GM23338 (cell line): ENCODE measurements around the gene ACBD5. TPM values are rescaled to one million over a fixed set of nuclear protein-coding genes. Genes with fewer than 3 reads are reported as not detected.

Experiments
- ATAC-seq: fragments of 200-7000 bp; cut with Tn5 transposase; 3 replicates; pipeline ENCODE4 v1.9.1; 2020
- DNase-seq: peaks from one replicate; pipeline ENCODE4 v3.0.0-alpha.2; 2015; ENCODE audit warnings: low spot score
- H2AFZ ChIP-seq: fragments of 200-600 bp; sonication (generic); 2 replicates; pipeline ENCODE4 v1.8.0; 2016; ENCODE audit warnings: antibody characterized with exemption, mild to moderate bottlenecking, moderate library complexity
- H3F3A ChIP-seq: fragments of 200-600 bp; sonication (generic); replicated peaks from 2 replicates; pipeline ENCODE4 v1.8.0; 2017; ENCODE audit warnings: antibody characterized with exemption, mixed run types, low read depth
- H3K27ac ChIP-seq: fragments of 200-600 bp; sonication (generic); 2 replicates; pipeline ENCODE4 v1.6.1; 2016; ENCODE audit warnings: low read depth
- H3K27me3 ChIP-seq: fragments of 200-600 bp; sonication (generic); 2 replicates; pipeline ENCODE4 v1.8.0; 2016; ENCODE audit warnings: mild to moderate bottlenecking, mixed run types, moderate library complexity; ENCODE audit not compliant: insufficient read depth
- H3K36me3 ChIP-seq: fragments of 200-600 bp; sonication (generic); 2 replicates; pipeline ENCODE4 v1.8.0; 2016; ENCODE audit warnings: mild to moderate bottlenecking; ENCODE audit not compliant: insufficient read depth
- H3K4me1 ChIP-seq: fragments of 200-600 bp; sonication (generic); 2 replicates; pipeline ENCODE4 v1.8.0; 2016; ENCODE audit warnings: mild to moderate bottlenecking, moderate library complexity; ENCODE audit not compliant: insufficient read depth
- H3K4me2 ChIP-seq: fragments of 200-600 bp; sonication (generic); 2 replicates; pipeline ENCODE4 v1.7.1; 2017; ENCODE audit warnings: mixed run types
- H3K4me3 ChIP-seq: fragments of 200-600 bp; sonication (generic); 2 replicates; pipeline ENCODE4 v1.6.1; 2016; ENCODE audit warnings: mixed run types
- H3K79me2 ChIP-seq: fragments of 200-600 bp; sonication (generic); replicated peaks from 2 replicates; pipeline ENCODE4 v1.8.0; 2017; ENCODE audit warnings: mild to moderate bottlenecking; ENCODE audit not compliant: insufficient read depth
- H3K9me2 ChIP-seq: fragments of 200-600 bp; sonication (generic); 2 replicates; pipeline ENCODE4 v1.8.0; 2017; ENCODE audit not compliant: insufficient read depth
- H4K20me1 ChIP-seq: fragments of 200-600 bp; sonication (generic); replicated peaks from 2 replicates; pipeline ENCODE4 v1.8.0; 2017; ENCODE audit warnings: mild to moderate bottlenecking; ENCODE audit not compliant: insufficient read depth
- H3K27ac Mint-ChIP-seq: 2 replicates; pipeline ENCODE4 v1.8.0; 2020; ENCODE audit warnings: inconsistent platforms, mild to moderate bottlenecking, moderate library complexity, mixed read lengths
- H3K27me3 Mint-ChIP-seq: 3 replicates; pipeline ENCODE4 v1.8.0; 2022; ENCODE audit warnings: low read depth, mild to moderate bottlenecking, moderate library complexity, mixed read lengths, inconsistent platforms; ENCODE audit not compliant: insufficient read depth, poor library complexity
- H3K36me3 Mint-ChIP-seq: 3 replicates; pipeline ENCODE4 v1.8.0; 2021; ENCODE audit warnings: low read depth, mild to moderate bottlenecking, inconsistent platforms, moderate library complexity, mixed read lengths
- H3K4me1 Mint-ChIP-seq: 3 replicates; pipeline ENCODE4 v1.8.0; 2020; ENCODE audit warnings: mild to moderate bottlenecking, inconsistent platforms, mixed read lengths
- H3K4me3 Mint-ChIP-seq: 3 replicates; pipeline ENCODE4 v1.8.0; 2021; ENCODE audit warnings: moderate library complexity, mild to moderate bottlenecking, inconsistent platforms, mixed read lengths
- H3K9me3 Mint-ChIP-seq: 3 replicates; pipeline ENCODE4 v1.8.0; 2020; ENCODE audit warnings: moderate library complexity, mild to moderate bottlenecking, inconsistent platforms, mixed read lengths
- CREB1 ChIP-seq: fragments of 250-450 bp; sonication (Bioruptor Pico); IDR thresholded peaks from 2 replicates; pipeline ENCODE4 v1.5.0; 2020; ENCODE audit warnings: low read depth, mild to moderate bottlenecking, moderate library complexity
- CTCF ChIP-seq, 2 experiments: fragments of 200-600 bp in 1 of 2; sonication (generic) in 1 of 2; conservative IDR thresholded peaks; 2 replicates each; pipeline versions ENCODE4 v1.5.1 to v1.6.1; 2016 to 2017; ENCODE audit warnings: antibody characterized with exemption in 2 of 2, low read depth in 2 of 2, mild to moderate bottlenecking in 2 of 2, moderate library complexity in 1 of 2
- ETS1 ChIP-seq: IDR thresholded peaks from 2 replicates; pipeline ENCODE4 v1.6.1; 2016; ENCODE audit warnings: antibody characterized with exemption
- EZH2 ChIP-seq: fragments of 200-600 bp; sonication (generic); IDR thresholded peaks from one replicate; pipeline ENCODE4 v1.8.0; 2017; ENCODE audit warnings: antibody characterized with exemption, mild to moderate bottlenecking, low read depth; ENCODE audit not compliant: unreplicated experiment
- JUNB ChIP-seq: IDR thresholded peaks from one replicate; pipeline ENCODE4 v1.6.1; 2016; ENCODE audit warnings: antibody characterized with exemption; ENCODE audit not compliant: unreplicated experiment
- NANOG ChIP-seq: IDR thresholded peaks from 2 replicates; pipeline ENCODE4 v1.6.1; 2016; ENCODE audit warnings: antibody characterized with exemption, borderline replicate concordance
- STAT1 ChIP-seq: IDR thresholded peaks from one replicate; pipeline ENCODE4 v1.6.1; 2016; ENCODE audit warnings: antibody characterized with exemption; ENCODE audit not compliant: unreplicated experiment
- ZNF331 ChIP-seq: fragments of 250-450 bp; sonication (Bioruptor Pico); IDR thresholded peaks from 2 replicates; pipeline ENCODE4 v1.5.0; 2020; ENCODE audit warnings: low read depth, mild to moderate bottlenecking, moderate library complexity
- ZNF462 ChIP-seq: fragments of 250-450 bp; sonication (Bioruptor Pico); IDR thresholded peaks from 2 replicates; pipeline ENCODE4 v1.5.0; 2020; ENCODE audit warnings: mild to moderate bottlenecking, moderate library complexity
- polyA plus RNA-seq: library from polyadenylated mRNA; unstranded; fragments of >200 nt; fragmentation: Nextera tagmentation; extraction: Ambion mirVana; gene quantifications from 2 replicates; pipeline ENCODE4 v1.2.1, GENCODE V29; 2016
- total RNA-seq: library from RNA; depleted of rRNA; stranded (reverse); fragments of >200 nt; shearing (Covaris generic); gene quantifications from 2 replicates; pipeline ENCODE4 v1.2.3, GENCODE V29; 2014

ACBD5 gene
- total and polyA plus RNA-seq, 2 experiments from 2014 or later = 9.8 to 10.1 TPM

GRCh38 chr10:27152687-27153086 is 87.9 kb downstream of the ACBD5 start (continued):
- no peak for TF ChIP-seq ZNF462 (CRISPR knock-in tag)
- no peak for TF ChIP-seq ZNF331 (CRISPR knock-in tag)

- Histone ChIP-seq H4K20me1 (peaks cover 43% of the 10 kb centered on the region), H3K4me2 (no peak overlapping the region), H3K4me3 (no peak overlapping the region), H3K9me2 (no peaks in the 10 kb centered on the region), H3K27me3 (no peaks in the 10 kb centered on the region), H3K27ac (no peak overlapping the region), H3K36me3 (peaks cover 25% of the 10 kb centered on the region), H3K4me1 (peaks cover 8% of the 10 kb centered on the region), H2AFZ (no peak overlapping the region), H3K79me2 (peaks cover 86% of the 10 kb centered on the region), H3F3A (peaks cover 5% of the 10 kb centered on the region; the same call in 1 of the 2 replicates)
- H3K36me3 Mint-ChIP-seq = peaks cover 64% of the 10 kb centered on the region
- ATAC-seq (no peak), DNase-seq (peak; percentile 19)
- peaks cover 6% of the 10 kb centered on the region for H3K27me3 Mint-ChIP-seq
- no peaks in the 10 kb centered on the region for H3K9me3 Mint-ChIP-seq
- no peak overlapping the region for H3K27ac Mint-ChIP-seq
- peaks cover 21% of the 10 kb centered on the region for H3K4me1 Mint-ChIP-seq
- TF ChIP-seq CTCF (conservative IDR thresholded peaks at IDR 0.05; ENCODE audit: low read depth in 2 of 2) = no peak
- no peak for TF ChIP-seq CREB1 (CRISPR knock-in tag)
- no peak for TF ChIP-seq ETS1
- no peak for TF ChIP-seq STAT1
- TF ChIP-seq JUNB = no peak
- TF ChIP-seq NANOG = no peak
- TF ChIP-seq ZNF331 (CRISPR knock-in tag) = no peak
- no peak for TF ChIP-seq EZH2
- H3K4me3 Mint-ChIP-seq = peak overlapping the region; percentile 18; the same call in 1 of the 3 replicates
Measured at GRCh38 chr10:27150261-27150660, 90.3 kb downstream of the ACBD5 start.
